Measurements from ENCODE around the gene GAS2.
"Not testable (repeated sequence)": the region's sequence is repeated elsewhere in the genome, so short reads cannot be mapped to it uniquely, and the experiment has no call there.

GAS2 gene

DNA sequence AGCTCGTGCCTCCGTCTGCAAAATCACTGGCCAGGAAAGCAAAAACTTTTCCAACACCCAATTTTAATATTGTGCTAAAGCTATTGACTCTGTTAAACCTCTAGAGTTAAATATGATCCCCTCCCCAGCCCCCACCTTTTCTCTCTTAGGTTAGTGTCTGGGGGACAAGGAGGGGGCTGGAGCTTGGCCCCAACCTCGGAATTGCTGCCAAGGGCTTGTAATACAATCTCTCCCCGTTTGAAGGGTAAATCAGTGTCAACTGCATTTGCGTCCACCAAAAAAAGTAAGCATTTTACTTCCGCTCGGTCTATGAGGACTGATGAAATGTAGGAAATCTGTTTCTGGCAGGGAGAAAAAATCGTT, at the start of gene GAS2:
GAS2 (plus strand) TSS at position 287 of the 363 bp plus-strand sequence. CDS start 8,259 bp downstream, outside the sequence.
- DNase-seq (ENCODE audit: low spot score): no peak

DNA sequence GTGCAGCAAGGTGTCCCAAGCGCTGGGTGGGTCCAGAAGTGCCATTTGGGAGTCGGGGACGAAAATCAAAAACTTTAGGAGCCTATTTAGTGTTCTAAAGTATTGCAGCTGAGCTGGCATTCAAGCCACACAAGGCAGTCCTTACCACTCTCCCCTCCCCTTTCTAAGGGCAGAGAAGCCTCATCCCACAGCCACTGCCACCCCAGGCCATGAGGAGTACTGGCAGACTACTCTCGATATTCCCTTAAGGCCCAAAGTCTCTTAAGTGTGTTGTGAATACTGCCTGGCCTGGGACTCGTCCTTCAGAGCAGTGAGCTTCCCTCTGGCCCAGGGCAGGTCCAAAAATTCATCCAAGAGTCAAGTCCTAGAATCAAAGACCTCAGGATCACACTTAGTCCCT, 48.5 kb upstream of the GAS2 start:
- no peak for DNase-seq (ENCODE audit: low spot score)

DNA sequence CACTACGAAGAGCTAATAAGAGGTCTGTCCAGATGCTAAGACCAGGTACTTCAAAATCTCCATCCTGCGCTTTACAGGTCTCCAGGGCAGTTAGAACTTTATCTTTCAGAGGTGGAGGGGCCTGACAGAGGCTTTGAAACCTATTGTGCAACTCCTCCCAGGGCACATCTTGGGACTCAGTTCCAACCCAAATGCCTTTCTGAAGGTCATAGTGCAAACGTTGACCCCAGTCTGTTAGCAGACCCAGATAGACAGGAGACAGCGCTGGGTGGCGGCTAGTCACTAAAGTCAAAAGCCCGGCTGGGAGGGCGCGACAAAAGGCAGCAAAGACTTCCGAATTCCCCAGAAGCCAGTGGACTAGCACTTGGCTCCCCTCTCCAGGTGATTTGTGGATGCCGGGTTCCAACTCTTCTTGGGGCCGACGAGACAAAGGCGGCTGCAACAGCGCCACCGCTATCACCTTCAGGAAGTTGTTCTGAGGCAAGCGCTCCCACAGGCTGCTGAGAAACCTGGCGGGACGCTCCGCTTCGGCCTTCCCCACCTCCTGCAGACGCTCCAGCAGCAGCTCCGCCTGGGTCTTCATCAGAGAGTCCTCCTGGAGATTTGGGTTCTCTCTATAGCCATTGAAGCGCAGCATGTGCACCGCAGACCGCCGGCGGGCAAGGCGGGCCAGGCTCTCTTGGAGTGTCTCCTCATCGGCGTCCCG, 41.5 kb upstream of the GAS2 start:
- DNase-seq (ENCODE audit: low spot score): peak; percentile 71

DNA sequence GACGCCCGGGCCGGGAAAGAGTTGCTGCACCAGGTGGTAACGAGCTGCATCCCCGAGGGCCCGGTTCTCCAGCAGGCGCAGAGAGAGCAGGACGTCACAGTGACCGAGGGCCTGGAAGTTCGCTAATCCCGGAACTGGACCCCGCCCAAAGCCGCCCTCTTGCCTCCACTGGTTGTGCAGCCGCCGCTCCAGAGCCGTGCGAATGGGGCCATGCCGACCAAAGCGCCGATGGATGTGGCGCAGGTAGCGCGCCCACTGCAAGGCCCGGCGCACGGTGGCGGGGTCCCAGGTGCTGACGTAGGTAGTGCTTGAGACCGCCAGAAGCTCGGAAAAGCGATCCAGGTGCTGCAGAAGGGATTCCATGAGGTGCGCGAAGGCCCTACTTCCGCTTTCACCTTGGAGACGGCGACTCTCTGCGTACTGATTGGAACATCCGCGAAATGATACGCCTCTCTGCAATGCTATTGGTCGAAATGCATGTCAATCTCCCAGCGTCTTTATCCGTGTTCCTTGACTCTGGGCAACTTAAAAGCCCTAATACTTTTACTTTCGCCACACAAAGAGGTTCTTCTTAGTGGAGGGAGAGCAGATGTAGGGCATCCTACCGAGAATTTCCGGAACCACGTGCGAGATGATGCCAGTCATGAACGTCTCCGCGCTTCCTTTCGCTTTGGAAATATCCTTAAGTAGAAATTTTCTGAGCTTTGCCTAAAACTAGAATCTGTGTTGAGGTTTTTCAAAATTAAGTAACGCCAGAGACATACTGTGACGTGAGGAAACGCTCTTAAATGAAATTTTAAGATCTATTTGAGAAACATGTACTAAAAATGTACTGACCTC, 40.7 kb upstream of the GAS2 start, which contains the start of gene FANCF:
FANCF (minus strand) TSS at position 376 of the 840 bp plus-strand sequence; CDS start at position 363, 13 bp downstream.
- peak; percentile 100 for DNase-seq (ENCODE audit: low spot score)

DNA sequence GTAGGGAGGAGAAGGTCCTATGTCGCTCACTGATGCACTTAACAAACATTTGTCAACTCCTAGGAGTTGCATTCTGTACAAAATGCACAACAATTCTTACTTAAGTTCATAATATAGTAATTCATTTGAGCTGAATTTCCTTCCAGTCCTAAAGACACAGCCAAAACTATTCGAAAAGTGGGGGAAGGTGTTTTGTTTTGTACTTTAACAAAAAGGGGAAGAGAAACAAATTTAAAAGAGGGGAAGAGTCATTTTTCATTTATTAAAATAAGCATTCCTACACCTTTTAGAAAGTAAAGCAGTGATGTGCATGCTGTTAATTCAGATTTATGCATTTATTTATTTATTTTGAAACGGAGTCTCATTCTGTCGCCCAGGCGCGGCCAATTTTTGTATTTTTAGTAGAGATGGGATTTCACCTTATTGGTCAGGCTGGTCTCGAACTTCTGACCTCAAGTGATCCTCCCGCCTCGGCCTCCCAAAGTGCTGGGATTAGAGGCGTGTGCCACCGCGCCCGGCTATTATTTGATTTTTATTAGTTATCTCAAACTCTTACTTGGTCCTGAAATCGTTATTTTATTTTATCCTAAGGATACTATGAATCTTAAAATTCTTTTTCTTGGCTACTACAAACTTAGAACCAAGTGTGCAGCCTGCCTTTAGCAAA, 39.7 kb upstream of the GAS2 start:
- DNase-seq (ENCODE audit: low spot score): peak; percentile 28

DNA sequence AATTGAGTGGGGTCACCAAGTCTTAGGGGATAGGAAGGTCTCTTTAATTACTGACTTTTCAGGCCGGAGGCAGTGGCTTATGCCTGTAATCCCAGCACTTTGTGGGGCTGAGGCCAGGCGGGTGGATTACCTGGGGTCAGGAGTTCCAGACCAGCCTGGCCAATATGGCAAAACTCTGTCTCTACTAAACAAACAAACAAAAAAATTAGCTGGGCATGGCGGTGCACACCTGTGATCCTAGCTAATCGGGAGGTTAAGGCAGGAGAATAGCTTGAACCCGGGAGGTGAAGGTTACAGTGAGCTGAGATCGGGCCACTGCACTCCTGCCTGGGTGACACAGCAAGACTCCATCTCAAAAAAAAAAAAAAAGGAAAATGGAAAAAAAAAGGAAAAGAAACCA, 39.0 kb upstream of the GAS2 start:
- DNase-seq (ENCODE audit: low spot score): no peak

DNA sequence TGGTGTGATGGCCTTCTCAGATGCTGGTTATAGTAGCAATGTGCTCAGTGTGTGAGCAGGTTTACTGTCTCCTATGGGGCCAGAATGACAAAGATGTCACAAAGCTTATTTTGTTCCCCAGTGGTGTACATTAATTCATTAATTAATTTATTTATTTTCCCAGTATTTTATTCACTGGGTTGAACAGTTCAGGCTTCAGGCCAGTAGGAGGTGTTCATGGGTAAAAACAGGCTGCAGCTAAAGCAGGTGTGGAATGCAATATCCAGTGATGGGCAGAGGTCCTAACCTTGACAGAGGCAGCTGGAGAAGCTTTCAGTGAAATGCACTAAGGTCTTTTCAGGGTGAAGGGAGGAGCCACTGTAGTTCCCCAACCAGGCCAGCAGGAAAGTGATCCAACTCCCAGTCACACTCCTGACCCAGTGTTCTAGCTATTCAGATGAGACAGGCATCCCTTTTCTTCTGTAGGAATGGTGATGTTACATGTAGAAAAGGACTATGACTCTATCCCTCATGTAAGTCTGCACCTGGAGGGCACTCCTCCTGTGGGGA, 33.0 kb upstream of the GAS2 start:
- DNase-seq (ENCODE audit: low spot score): no peak

DNA sequence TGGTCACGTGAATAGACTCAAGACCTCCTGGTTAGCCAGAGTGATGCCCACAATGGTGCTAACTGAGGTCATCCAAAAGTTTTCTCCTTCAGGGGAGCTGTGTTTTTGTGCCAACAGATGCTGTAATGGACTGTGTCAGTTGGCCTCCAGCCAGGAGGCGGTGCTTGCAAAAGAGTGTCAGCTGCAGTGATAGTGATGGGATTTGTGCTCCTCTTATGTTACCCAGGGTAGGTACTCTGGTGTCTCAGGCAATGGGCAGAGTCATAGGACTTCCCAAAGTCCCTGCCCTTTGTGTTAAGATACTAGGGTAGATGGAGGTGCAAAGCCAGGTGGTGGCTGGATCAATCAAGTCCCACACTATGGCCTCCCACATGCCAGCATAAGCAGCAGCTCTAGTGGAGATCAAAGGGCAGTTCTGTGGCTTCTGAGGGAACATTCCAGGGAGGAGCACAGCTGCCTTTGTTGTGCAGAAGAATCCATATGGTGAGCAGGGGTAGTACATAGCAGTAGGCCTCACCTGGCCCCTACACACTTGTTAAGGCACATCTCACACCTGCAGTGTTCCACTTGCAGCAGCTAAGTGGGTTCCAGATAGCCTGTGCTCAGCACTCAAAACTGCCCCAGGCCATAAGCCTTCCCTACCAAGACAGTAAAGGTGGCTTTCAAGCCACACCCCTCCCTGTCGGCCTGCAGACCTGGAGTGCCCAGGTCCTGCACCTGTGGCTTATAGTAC, 31.3 kb upstream of the GAS2 start:
- DNase-seq (ENCODE audit: low spot score): no peak

DNA sequence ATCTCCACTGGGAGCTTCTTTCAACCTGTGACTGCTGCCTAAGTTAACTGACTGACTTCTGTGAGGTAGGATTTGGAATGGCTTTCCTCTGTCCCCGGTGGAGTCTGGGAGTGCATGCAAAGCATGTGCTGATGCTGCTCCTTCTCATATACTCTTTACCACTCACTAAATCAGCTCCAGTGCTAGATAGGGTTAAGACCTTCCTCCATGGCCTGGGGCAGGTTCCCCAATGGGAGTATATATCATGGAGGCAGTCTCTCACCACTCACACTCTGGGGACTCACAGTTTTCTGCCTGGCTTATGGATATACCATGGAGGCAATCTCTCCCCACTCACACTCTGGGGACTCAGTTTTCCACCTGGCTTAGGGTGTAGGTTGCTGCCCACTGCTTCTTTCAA, 30.7 kb upstream of the GAS2 start:
- DNase-seq (ENCODE audit: low spot score): no peak

DNA sequence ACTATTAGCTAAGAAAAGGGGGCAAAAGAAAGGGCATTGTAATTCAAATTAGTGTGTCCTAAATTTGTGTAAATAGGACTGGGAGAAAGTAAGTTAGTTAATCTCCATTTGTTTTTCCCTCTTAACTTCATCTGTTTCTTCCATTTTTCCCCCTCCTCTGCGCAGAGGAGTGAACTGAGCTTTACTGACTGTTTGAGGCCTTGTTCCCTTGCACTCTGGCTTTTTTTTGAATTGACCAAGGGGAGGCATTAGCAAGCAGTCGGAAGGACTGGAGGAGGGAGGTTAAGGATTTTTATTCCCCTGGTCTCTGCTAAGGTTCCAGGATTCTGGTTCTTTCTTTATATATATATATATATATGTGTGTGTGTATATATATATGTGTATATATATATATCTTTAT, 25.5 kb upstream of the GAS2 start:
- no peak for DNase-seq (ENCODE audit: low spot score)

DNA sequence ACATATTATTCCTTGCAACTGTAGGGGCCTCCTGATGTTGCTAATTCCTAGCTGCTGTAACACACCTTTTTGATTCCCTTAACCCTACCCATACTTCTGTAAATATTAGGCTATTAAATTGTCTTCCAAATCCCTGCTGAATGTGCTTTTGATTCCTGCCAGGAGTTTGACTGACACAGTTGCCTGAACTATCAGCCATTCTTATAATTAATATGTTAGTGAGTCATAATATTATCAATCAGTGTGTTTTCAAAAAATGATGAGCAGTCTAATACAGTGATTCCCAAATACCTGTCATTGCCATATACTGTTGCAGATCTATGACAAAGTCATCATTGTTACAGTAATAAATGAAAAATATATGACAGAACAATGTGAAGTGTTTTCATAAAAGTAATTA, 24.9 kb upstream of the GAS2 start:
- DNase-seq (ENCODE audit: low spot score): no peak

DNA sequence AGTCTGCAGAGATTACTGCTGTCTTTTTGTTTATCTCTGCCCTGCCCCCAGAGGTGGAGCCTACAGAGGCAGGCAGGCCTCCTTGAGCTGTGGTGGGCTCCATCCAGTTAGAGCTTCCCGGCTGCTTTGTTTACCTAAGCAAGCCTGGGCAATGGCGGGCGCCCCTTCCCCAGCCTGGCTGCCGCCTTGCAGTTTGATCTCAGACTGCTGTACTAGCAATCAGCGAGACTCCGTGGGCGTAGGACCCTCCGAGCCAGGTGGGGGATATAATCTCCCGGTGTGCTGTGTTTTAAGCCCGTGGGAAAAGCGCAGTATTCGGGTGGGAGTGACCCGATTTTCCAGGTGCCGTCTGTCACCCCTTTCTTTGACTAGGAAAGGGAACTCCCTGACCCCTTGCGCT, 14.1 kb upstream of the GAS2 start:
- not testable (repeated sequence) for DNase-seq (ENCODE audit: low spot score)

DNA sequence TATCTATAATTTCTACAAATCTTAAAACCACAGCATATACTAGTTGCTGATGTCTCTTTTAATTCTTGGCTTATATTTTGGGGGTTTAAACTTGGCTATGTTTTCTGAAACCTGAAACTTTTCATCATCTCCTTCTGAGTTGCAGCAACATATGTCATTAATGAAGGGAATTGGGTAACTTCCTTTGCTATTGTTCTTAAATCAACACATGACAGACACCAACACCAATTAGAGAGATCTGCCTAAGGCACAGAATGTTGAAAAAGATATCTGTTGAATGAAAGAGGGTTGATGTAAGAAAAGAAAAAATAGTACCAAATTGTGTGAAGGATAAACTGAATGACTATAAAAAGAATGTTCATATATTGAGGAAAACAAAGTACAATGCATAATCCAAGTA, 10.3 kb upstream of the GAS2 start:
- no peak for DNase-seq (ENCODE audit: low spot score)

DNA sequence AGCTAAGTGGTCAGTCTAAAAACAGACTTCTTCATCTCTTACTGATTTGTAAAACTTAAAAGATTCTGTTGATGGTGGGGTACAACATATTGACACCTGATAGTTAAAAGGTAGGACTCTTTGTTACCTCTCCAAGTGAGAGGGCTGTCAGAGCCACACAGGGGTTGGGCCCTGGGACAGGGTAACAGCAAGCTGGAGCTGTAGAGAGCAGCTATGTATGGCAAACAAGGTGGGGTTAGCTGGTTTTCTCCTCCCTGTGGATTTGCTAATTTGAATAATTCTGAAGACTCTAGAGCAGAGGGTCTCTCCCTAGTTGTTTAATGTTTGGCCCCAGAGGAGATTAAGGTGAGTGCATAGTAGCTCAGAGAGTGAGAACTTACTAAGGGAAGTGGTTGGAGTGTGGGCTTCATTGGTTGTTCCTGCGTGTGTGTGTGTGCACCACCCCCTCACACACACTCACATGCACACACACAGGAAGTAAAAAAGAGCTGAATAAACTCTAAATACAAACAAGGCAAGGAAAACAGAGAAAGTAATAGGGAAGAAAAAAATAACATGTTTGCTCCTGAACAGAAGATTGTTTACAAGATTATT, 9.2 kb upstream of the GAS2 start:
- DNase-seq (ENCODE audit: low spot score): no peak

DNA sequence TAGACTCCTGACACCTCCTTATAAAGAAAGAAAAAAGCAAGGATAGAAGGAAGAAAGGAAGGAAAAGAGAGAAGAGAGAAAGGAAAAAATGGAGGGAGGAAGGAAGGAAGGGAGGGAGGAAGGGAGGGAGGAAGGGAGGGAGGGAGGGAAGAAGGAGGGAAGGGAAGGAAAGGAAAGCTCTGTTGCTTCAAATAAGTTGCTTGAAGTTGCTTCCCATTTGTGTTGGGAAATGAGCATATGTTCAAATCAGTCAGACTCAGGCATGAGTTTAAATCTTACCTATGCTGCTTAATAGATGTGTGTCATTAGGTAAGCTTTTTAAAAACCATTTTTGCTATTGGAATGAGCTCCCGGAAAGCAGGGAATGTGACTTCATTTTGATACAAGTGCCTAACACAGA, 6.6 kb upstream of the GAS2 start:
- DNase-seq (ENCODE audit: low spot score): no peak

DNA sequence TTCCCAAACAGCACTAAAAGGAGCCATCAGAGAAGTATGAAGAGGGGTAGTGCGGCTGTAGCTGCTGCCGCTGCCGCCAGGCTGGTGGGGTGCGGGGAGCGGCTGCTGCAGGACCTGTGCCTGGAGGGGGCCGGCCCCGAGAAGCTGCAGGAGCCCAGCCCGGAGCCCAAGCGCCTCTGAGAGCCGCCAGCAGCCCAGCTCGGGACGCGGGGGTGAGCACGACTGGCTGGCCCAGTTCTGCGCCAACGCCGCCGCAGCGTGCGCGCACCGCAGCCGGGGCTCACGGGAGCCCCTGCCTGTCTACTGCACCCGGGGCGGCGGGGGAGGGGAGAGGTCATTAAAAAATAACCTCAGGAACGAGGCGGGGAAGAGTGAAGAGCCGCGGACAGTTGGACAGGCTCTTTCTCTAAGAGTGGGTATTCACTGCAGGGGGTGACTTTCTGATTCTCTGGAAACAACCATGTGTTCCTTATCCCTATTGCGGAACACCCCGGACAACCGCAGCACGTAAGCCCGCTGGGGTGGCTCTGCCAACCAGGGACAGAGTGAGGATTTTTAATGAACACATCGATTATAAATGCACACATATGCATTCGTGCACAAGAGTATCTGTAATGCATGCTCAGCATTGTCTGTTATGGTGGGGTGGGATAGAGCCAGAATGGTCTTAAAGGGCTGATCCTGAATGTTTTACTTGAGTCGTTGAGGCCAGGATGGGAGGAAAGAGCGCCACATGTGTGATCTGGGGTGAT, 453 bp downstream of the GAS2 start:
- DNase-seq (ENCODE audit: low spot score): peak; percentile 34

DNA sequence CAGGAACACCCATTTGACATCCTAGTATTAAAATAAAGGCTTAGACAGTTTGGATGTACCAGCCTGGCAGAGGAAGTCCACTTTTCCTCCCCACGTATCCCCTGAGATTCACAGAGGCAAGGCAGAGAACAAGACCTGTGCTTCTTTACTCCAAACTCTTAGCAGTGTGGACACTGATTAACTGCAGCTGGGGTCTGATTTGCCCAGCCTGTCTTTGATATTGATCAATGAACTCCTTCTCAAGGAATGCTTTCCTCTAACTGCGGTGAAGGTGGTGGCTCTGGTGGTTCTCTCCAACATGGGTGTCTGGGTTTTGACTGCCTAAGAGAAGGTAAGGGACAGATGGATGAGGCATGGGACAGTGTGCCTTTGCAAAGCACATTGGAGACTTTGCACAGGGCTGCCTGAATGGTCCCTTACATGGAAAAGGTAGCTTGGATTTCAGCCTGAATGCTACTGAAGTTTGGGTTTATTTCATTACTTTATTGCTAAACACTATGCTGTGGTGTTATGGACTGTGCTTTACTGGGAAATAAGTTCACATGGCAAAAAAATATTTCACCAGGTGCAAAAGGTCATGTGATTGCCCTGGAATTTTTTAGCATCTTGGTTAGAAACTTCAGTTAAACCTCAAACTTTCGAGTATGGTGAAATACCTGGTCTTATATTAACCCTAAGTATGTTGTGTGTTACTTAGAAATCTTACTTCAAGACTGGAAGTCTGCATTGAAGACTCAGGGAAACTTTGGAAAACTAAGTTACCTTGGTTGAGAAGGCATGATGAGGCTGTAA, 1.8 kb downstream of the GAS2 start:
- DNase-seq (ENCODE audit: low spot score): peak; percentile 20

DNA sequence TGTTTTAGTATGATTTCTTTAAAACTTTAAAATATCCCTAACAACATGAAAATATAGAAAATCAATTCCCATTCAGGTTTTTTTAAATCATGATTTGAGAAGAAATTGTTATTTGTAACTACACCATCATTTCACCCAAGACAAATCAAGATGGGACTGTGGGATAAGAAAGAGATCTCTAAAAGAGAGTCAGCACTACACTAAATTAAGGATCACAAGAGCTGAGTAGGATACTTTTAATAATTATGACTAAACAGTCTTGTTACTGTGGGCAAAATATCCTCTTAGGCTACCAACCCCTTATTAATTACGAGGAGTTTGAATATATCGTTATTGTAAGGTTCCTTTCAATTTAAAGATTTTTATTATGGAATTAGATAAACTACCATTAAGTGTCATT, 3.0 kb downstream of the GAS2 start:
- no peak for DNase-seq (ENCODE audit: low spot score)

DNA sequence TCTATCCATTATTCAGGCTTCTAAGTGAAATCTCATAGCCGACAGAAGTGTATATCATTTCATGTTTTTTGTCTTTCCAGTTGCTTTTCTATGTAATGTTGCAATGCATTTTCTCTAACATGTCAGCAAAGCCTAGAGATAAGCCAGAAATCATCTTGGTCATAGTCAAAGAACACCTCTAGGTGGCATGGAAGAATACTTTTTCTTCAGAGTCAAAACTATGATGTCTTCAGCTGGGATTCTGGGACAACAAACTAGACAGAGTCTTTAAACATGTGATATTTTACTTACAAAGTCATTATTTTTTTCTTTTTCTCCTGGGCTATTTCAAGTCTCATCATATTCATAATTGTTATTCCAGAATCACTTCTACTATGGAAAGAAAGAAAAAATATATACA, 4.4 kb downstream of the GAS2 start:
- DNase-seq (ENCODE audit: low spot score): peak; percentile 79

DNA sequence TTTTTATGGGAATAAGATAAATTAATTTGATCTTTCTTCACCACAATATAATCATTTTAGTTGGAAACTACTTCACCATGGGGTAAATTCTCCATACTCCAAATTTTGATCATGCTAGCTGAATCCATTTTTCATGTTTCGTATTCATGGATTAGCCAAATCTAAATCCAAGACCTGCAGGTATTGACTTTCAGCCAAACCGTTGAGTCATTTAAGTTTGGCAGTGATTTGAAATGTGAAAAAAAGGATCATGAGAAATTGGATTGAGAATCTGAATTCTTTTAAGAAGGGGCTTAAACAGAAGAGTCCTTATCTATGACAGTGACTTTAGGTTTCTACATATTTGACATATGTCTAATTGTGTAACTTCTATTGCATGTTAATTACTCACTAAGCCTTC, 5.3 kb downstream of the GAS2 start:
- DNase-seq (ENCODE audit: low spot score): peak; percentile 32
